Brain microvascular endothelial cell (primary cell): ENCODE data around the gene STRADA.

Experiments used
- DNase-seq: peaks from one replicate; pipeline ENCODE4 v3.0.0-alpha.2; 2020
- H3K27ac ChIP-seq: fragments of 250-450 bp; sonication (Bioruptor Pico); 2 replicates; pipeline ENCODE4 v1.5.1; 2020; ENCODE audit warnings: mild to moderate bottlenecking, moderate library complexity
- H3K27me3 ChIP-seq: fragments of 250-450 bp; sonication (Bioruptor Pico); replicated peaks from 2 replicates; pipeline ENCODE4 v1.5.1; 2020; ENCODE audit warnings: mild to moderate bottlenecking
- H3K36me3 ChIP-seq: fragments of 250-450 bp; sonication (Bioruptor Pico); replicated peaks from 2 replicates; pipeline ENCODE4 v1.5.1; 2020; ENCODE audit warnings: mild to moderate bottlenecking
- H3K4me3 ChIP-seq: 2 replicates; pipeline ENCODE4 v1.5.1; 2011; ENCODE audit warnings: low read depth, mild to moderate bottlenecking, control low read depth, low read length, moderate library complexity
- CTCF ChIP-seq: IDR thresholded peaks from 2 replicates; pipeline ENCODE4 v1.5.1; 2011; ENCODE audit warnings: low read depth, mild to moderate bottlenecking, moderate library complexity, low read length, control low read depth, inconsistent platforms; ENCODE audit errors: missing control alignments
- in situ Hi-C: cut with HindIII; loops from 2 replicates; pipeline ENCODE4 v1.10.0; 2017; ENCODE audit warnings: low sequenced_read_pairs, low pct_ligation_motif_present

Gene STRADA

GRCh38 chr17:63699638-63700527 is 41.7 kb downstream of the STRADA start, which contains the start of gene LIMD2:
LIMD2 (minus strand) TSS chr17:63700125; CDS start chr17:63699298, 827 bp downstream.
- H3K27ac ChIP-seq: peak within 1 kb of the TSS; percentile 45
- H3K4me3 ChIP-seq: peak within 1 kb of the TSS; percentile 55
- DNase-seq: no peak
- H3K27me3 ChIP-seq: no peaks in the 10 kb centered on the region
- in situ Hi-C loops: no loop called here
- peaks cover 6% of the 10 kb centered on the region for H3K36me3 ChIP-seq
- TF ChIP-seq CTCF: no peak

- no peaks in the 10 kb centered on the region for H3K27me3 ChIP-seq
- in situ Hi-C loops: no loop called here
- H3K36me3 ChIP-seq: peaks cover 4% of the 10 kb centered on the region
- H3K27ac ChIP-seq: no peak overlapping the region
- DNase-seq: no peak
- TF ChIP-seq CTCF: no peak
- peak overlapping the region; percentile 55 for H3K4me3 ChIP-seq
Observed at GRCh38 chr17:63698886-63699637, 42.5 kb downstream of the STRADA start.

- Histone ChIP-seq H3K27ac (no peak overlapping the region), H3K36me3 (peaks cover 8% of the 10 kb centered on the region), H3K27me3 (no peaks in the 10 kb centered on the region), H3K4me3 (peak overlapping the region; percentile 55)
- in situ Hi-C loops: no loop called here
- no peak for DNase-seq
- TF ChIP-seq CTCF: no peak
Observed at GRCh38 chr17:63698381-63698885, 43.2 kb downstream of the STRADA start.

GRCh38 chr17:63697341-63698286 is 44.0 kb downstream of the STRADA start:
- DNase-seq: peak; percentile 31

More at GRCh38 chr17:63697341-63698286, 44.0 kb downstream of the STRADA start:
- H3K27ac ChIP-seq: no peak overlapping the region
- H3K36me3 ChIP-seq: peaks cover 4% of the 10 kb centered on the region
- in situ Hi-C loops: no loop called here
- H3K4me3 ChIP-seq: no peak overlapping the region
- peak; percentile 71 for TF ChIP-seq CTCF
- no peaks in the 10 kb centered on the region for H3K27me3 ChIP-seq
